ENCODE measurements around the gene MVK. TPM values are rescaled to one million over a fixed set of nuclear protein-coding genes. Genes with fewer than 3 reads are reported as not detected.

Gene MVK
- total and polyA plus RNA-seq, 8 donors: 1.2 to 22.8 (median 13.8) TPM

- Histone ChIP-seq H3K9me3 (no peaks in the 10 kb centered on the region), H3K27me3 (peaks cover 0 to 92% (median 18%) of the 10 kb centered on the region in 3 donors), H3K27ac (no peak overlapping the region), H3K36me3 (no peaks in the 10 kb centered on the region), H3K4me1 (peaks cover 0 to 8% (median 7%) of the 10 kb centered on the region in 4 donors), H3K4me3 (no peak overlapping the region)
- intact Hi-C loops (cut with DNase I; ENCODE audit: low total_unique reads): no loop called here
- TF ChIP-seq CTCF (IDR thresholded peaks at IDR 0.05) (no peak), POLR2AphosphoS5 (IDR thresholded peaks at IDR 0.05) (no peak), POLR2A (IDR thresholded peaks at IDR 0.05) (no peak), EP300 (IDR thresholded peaks at IDR 0.05) (no peak)
- DNase-seq: no peak
- WGBS, 5 donors: 64 to 78% (median 72%) methylated on average over 7 of the region's 7 CpGs
These were observed 53.0 kb downstream of the MVK start for GRCh38 chr12:109626378-109627115.

DNA sequence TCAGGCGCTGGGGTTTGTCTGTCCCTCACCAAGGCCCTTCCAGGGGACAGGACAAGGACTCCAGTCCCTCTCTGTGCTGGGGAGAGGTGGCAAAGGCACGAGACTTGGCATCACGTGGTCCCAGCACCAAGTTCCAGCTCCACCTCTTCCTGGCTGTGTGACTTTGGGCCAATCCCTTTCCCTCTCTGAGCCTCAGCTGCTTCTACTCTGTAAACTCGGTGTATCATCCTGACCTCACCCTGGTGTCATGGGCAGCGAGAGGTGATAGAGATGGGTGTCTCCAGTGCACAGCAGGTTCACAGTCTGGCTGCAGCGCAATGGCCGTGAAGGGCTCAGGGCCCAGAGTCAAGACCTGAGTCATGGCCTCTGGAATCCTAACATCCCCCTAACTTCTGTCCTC lies 54.0 kb downstream of the MVK start:
- Histone ChIP-seq H3K27me3 (peaks cover 0 to 92% (median 18%) of the 10 kb centered on the region in 3 donors), H3K27ac (no peak overlapping the region), H3K9me3 (no peaks in the 10 kb centered on the region), H3K4me3 (no peak overlapping the region), H3K36me3 (no peaks in the 10 kb centered on the region), H3K4me1 (no peaks in the 10 kb centered on the region)
- no peak for DNase-seq
- 55 to 75% (median 66%) methylated on average over 6 to 7 of the region's 7 CpGs for WGBS, 5 donors
- TF ChIP-seq POLR2AphosphoS5 (IDR thresholded peaks at IDR 0.05): no peak
- no peak for TF ChIP-seq CTCF (IDR thresholded peaks at IDR 0.05)
- TF ChIP-seq POLR2A (IDR thresholded peaks at IDR 0.05): no peak
- no peak for TF ChIP-seq EP300 (IDR thresholded peaks at IDR 0.05)
- intact Hi-C loops (cut with DNase I; ENCODE audit: low total_unique reads): no loop called here

- intact Hi-C loops (cut with DNase I; ENCODE audit: low total_unique reads): no loop called here
These were observed 56.5 kb downstream of the MVK start for GRCh38 chr12:109630107-109630506.

GRCh38 chr12:109630815-109631214 lies 57.2 kb downstream of the MVK start:
- Histone ChIP-seq H3K4me1 (no peaks in the 10 kb centered on the region), H3K27me3 (peaks cover 0 to 70% (median 18%) of the 10 kb centered on the region in 3 donors), H3K27ac (no peak overlapping the region), H3K9me3 (no peaks in the 10 kb centered on the region), H3K4me3 (no peak overlapping the region), H3K36me3 (no peaks in the 10 kb centered on the region)
- WGBS, 5 donors: 24 to 46% (median 28%) methylated on average over 11 to 13 of the region's 13 CpGs
- intact Hi-C loops (cut with DNase I; ENCODE audit: low total_unique reads): no loop called here
- no peak for TF ChIP-seq EP300 (IDR thresholded peaks at IDR 0.05)
- no peak for TF ChIP-seq POLR2A (IDR thresholded peaks at IDR 0.05)
- TF ChIP-seq POLR2AphosphoS5 (IDR thresholded peaks at IDR 0.05): no peak
- TF ChIP-seq CTCF (IDR thresholded peaks at IDR 0.05): no peak
- no peak for DNase-seq

More at GRCh38 chr12:109630107-109630506, 56.5 kb downstream of the MVK start:
- H3K4me3 ChIP-seq: no peak overlapping the region
- no peaks in the 10 kb centered on the region for H3K36me3 ChIP-seq
- H3K4me1 ChIP-seq: no peaks in the 10 kb centered on the region
- WGBS, 5 donors: 88 to 93% (median 92%) methylated on average over 5 of the region's 5 CpGs
- H3K9me3 ChIP-seq: no peaks in the 10 kb centered on the region
- peaks cover 0 to 77% (median 18%) of the 10 kb centered on the region in 3 donors for H3K27me3 ChIP-seq
- no peak for DNase-seq
- H3K27ac ChIP-seq: no peak overlapping the region
- TF ChIP-seq POLR2A (IDR thresholded peaks at IDR 0.05) (no peak), CTCF (IDR thresholded peaks at IDR 0.05) (no peak), EP300 (IDR thresholded peaks at IDR 0.05) (no peak), POLR2AphosphoS5 (IDR thresholded peaks at IDR 0.05) (no peak)

Measured in stomach (tissue), 9 donors.